ENCODE data around the gene GDPD5.
"Not testable (repeated sequence)": the region's sequence is repeated elsewhere in the genome, so short reads cannot be mapped to it uniquely, and the experiment has no call there.

DNA sequence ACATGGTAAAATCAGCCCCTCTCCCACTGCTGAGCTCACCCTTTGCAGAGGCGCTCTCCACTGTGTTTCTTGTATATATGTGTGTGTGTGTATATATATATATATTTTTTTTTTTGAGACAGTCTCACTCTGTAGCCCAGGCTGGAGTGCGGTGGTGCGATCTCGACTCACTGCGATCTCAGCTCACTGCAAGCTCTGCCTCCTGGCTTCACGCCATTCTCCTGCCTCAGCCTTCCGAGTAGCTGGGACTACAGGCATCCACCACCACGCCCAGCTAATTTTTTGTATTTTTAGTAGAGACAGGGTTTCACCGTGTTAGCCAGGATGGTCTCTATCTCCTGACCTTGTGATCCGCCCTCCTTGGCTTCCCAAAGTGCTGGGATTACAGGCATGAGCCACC is 112.6 kb downstream of the GDPD5 start:
- TF ChIP-seq CTCF, POLR2A, EP300, POLR2AphosphoS5 (IDR thresholded peaks at IDR 0.05): not testable (repeated sequence)
